GM10847 (cell line): ENCODE results near the gene SLC12A7.

Experiments used
- POLR2A ChIP-seq: IDR thresholded peaks from 2 replicates; pipeline ENCODE4 v1.6.1; 2011; ENCODE audit not compliant: insufficient read length; ENCODE audit errors: extremely low read depth

SLC12A7 gene

DNA sequence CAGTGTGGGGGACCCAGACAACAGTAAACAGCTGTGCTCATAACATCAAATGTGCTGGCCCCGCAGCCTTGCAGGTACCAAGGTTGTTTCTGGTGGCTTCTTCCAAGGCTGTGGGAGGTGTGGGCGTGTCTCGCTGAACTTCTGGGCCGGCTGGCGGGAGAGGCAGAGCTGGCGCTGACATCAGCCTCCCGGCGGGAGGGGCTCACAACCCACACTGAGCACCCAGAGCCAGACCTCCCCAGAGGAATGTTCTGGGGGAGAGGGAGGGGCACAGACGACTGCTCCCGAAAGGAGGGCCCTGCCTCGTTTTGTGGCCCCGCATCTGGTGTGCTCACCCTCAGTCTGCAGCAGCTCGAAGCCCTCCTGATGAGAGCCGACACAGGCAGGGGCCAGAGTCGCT, 6.9 kb upstream of the SLC12A7 start:
- no peak for TF ChIP-seq POLR2A

GRCh38 chr5:1118231-1118698, 6.4 kb upstream of the SLC12A7 start:
- TF ChIP-seq POLR2A = no peak

GRCh38 chr5:1116977-1117376, 5.1 kb upstream of the SLC12A7 start:
- TF ChIP-seq POLR2A = no peak

DNA sequence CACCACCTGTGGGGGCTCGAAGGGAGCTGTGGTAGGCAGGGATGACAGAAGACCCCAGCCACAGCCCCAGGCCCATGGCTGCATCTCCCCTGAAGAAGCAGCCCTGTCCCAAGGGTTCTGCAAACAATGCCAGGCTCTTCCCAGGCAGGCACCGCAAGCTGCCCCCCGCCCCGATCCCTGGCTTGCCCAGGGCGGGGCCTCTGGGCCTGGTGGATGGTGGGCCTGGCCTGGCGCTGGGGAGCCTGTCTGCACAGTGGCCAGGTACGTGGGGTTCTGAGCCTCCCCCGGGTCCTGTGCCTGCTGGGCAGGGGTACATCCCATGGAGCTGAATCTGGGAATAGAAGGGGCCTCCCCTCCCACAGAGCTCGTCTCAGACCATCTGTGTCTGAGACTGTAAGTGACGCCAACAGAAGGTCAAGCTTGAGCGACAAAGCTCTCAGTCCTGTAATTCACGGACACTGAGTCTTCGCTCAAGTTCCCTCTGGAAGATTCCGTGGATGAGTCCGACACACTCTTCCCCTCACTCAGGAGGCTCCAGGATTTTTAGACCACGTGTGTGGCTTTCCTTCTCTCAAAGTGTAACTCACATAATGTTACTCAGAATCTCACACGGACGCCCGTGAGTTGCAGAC, 4.4 kb upstream of the SLC12A7 start:
- no peak for TF ChIP-seq POLR2A

DNA sequence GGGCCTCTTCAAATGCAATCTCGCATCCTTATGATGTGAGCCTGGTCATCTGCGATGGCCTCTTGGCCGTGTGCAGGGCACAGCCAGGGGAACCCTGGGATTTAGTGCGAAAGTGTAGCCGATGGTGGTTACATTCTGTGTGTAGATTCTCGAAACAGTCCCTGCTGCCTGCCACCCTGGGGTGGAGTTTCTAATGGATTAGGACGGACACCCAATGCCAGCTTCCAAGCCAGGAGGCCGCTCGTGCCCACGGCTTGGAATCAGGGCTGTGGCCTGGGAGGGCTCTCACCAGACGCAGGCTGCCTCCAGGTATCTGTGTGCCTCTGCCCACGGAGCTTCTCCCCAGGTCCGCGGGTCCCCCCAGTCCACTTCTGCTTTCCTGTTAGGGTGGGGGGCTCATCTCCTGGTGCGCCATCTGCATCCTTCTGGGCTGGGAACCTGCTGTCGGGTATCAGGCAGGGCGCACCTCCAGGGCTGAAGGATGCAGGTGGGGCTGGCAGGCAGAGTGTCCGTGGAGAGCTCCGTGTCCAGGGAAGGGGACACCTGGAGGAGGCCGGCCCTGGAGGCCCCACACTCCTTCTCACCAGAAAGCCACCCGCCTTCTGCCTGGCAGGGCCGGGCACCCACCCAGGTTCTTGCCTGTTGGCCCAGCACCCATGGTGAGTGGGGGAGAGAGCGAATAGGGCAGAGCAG, 3.4 kb upstream of the SLC12A7 start:
- no peak for TF ChIP-seq POLR2A

DNA sequence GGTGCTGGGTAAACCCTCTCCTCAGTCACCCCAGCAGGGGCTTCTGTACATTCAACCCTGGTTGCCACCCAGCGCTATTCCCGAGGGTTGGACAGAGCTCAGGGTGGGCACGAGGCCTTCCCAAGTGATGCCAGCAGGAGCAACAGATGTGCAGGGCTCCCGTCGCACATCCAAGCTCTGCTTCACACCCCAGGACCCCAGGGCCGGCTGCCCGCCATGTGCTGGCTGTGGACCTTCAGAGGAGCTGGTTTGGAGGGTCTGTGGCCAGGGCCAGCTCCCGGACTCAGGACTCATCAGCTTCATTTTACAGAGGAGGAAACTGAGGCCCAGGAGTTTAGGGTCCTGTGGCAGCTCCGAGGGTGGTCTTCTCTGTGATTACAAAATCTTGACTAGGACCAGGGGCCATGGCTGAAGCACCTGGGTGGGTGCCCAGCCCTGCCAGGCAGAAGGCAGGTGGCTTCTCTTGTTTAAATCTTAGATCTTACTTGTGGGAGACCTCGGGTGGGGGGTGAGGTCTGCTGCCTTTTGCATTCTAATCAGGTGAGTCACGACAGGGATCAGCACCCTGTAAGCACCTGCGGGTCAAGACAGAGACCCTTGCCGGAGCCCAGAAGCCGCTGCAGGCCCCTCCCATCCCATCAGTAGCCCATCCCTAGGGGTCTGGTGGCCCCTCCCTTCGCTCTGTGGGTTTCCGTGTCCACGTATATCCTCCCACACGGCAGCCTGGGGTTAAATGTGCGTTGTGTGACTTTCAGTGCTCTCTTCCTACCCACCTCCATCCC, 2.1 kb upstream of the SLC12A7 start:
- no peak for TF ChIP-seq POLR2A

- no peak for TF ChIP-seq POLR2A
These were observed 1.4 kb upstream of the SLC12A7 start for GRCh38 chr5:1113332-1113690.

DNA sequence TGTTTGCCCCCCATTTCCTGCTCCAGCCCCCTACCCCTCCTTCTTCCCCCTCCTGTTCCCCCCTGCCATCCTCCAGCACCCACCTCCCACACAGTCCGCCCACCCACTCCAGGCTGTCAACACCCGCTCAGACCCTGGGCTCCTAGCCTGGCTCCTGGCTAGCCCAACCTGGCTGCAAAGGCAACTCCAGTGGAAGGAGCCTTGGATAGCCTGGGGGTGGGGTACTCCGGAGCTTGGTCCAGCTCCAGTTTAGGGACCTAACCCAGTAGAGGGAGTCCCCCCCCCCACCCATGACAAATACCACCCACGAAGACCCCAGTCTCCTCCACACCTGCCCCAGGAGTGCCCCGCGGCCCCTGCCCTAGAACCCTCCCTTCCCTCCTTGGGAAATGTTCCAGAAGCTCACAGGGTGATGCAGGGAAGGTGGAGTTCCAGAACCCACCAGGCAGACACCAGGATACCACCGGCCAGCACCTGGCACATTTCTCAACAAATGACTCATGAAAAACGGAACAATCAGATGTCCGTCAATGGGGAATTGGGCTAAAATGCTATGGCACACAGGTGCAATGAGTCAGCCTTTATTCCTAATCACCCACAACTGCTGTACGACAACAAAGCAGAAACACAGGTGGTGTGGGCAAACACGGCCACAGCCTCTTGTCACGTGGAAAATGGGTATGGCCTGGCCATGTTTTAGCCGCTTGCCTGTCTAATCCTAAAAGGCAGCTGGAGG, 901 bp upstream of the SLC12A7 start:
- TF ChIP-seq POLR2A = no peak

- TF ChIP-seq POLR2A = no peak
These were observed 579 bp downstream of the SLC12A7 start for GRCh38 chr5:1111241-1111726.

DNA sequence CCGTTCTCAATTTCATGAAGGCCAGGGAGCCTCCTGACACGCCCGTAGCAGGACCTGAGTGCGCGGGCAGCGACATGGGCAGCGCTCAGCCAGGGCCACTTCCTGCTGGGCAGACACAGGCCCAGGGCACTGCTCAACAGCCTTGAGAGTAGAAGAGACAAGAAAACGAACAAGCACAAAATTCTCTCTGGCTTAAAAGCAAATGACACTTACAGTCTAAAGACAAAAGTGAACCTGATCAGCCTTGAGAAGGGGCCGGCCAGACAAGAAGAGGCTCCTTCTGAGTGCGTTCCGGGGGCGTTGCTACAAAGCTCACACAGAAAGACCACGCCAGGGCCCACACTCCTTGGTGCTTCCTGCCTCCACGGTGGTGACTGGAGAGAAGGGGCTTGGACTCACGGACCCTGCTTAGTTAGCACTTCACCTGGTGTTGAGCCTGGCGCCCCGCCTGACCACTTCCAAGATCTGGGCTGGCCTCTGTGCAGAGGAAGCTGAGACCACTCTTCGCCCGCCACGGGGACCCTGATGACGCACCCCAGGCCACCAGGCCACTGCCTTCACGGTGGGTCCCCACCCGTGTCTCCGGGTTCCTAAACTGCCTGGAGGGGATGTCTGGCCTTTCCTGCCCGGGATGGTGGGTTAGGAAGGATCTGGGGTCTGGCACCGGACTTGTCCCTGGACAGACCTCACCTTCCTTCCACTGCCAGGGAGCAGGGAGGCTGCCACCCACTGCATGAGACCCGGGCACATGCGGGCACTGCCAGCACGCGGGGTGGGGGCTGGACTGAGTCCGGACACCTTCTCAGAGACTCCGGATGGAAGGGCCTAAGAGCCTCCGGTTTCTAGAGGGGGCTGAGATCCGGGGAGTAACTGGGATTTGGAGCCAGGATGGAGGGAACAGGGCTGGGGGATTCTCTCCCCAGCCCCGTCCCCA, 1.3 kb downstream of the SLC12A7 start:
- TF ChIP-seq POLR2A = no peak

- no peak for TF ChIP-seq POLR2A
These were observed 2.1 kb downstream of the SLC12A7 start for GRCh38 chr5:1109542-1110306.

GRCh38 chr5:1108865-1109174, 3.0 kb downstream of the SLC12A7 start:
- no peak for TF ChIP-seq POLR2A

DNA sequence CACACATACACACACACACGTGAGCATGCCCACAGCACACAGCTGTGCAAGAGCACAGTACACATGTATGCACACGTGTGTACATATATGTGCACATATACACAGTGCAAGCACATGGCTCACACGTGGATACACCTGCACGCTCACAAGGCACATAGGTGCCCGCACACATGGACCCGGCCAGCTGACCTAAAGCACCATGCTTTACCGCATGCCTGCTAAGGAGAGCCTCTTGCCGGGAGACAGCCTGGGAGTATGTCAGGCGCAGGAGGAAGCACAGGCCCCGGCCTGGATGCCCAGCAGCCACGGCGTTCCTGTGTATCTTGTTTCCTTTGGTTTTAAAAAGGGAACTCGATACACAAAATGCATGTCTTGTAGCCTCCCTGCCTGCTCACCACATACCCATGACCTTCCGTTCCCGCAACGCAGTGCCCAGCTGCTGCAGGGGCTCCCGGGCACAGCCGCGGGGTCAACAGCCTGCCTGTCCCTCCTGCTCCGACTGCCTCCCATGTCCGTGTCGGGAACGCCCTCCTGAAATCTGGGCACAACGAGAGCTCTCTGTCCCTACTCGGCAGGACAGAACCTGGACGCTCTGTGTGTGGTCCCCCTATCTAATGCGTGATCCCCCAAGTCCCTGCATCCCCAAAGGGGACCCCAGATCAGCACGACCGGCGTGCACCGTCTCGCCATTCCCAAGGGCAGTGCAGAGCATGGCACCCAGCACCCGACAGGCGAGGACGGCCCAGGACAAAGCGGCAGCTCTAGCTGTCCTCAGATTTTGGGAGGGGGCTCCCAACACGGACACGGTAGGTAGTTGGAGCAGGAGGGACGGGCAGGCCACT, 3.6 kb downstream of the SLC12A7 start:
- no peak for TF ChIP-seq POLR2A
